ENCODE results near the gene PEPD. TPM values are rescaled to one million over a fixed set of nuclear protein-coding genes. Genes with fewer than 3 reads are reported as not detected.

The PEPD gene
- total and polyA plus RNA-seq, 5 experiments from 2014 or later: 31.6 to 139 (median 117) TPM

DNA sequence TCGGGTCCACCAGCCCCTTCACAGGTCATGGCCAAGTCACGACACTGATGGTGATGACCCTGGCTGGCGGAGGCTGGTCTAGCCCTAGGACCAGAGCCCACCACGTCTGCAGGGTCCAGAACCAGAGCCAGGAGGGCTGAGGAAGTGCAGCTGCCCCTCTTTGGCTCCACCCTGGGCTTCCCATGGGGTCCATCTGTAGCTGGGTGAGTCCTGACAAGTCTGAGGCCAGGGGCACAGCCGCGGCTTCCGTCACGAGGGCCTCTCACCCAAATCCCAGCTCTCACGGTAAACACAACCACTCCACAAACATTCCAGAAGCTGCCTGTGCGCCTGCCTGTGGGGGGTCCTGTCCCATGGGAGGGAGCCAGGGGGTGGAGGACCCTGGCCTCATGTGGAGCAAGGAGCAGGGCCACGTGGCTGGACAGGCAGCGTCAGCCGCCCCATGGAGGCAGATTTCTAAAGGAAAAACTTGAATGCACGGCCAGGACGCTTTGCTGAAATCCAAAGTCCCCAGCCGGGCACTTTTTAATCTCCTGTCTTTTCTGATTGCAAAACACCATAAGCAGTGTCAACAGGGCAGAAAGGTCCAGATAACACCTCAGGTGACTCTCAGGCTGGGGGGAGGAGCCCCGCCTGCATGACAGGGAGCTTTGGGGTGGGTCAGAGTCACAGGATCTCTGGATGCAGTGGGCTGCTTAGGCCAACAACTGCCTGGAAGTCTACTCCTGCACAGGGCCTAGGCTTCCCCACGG lies 118.2 kb downstream of the PEPD start:
- Mint-ChIP-seq H3K36me3 (no peaks in the 10 kb centered on the region), H3K27ac (no peak overlapping the region), H3K9me3 (no peaks in the 10 kb centered on the region), H3K27me3 (no peaks in the 10 kb centered on the region), H3K4me1 (peaks cover 0 to 6% (median 1%) of the 10 kb centered on the region in 4 donors), H3K4me3 (no peak overlapping the region)
- ATAC-seq (no peak), DNase-seq (no peak)
- POLR2A ChIA-PET: no interaction called here

DNA sequence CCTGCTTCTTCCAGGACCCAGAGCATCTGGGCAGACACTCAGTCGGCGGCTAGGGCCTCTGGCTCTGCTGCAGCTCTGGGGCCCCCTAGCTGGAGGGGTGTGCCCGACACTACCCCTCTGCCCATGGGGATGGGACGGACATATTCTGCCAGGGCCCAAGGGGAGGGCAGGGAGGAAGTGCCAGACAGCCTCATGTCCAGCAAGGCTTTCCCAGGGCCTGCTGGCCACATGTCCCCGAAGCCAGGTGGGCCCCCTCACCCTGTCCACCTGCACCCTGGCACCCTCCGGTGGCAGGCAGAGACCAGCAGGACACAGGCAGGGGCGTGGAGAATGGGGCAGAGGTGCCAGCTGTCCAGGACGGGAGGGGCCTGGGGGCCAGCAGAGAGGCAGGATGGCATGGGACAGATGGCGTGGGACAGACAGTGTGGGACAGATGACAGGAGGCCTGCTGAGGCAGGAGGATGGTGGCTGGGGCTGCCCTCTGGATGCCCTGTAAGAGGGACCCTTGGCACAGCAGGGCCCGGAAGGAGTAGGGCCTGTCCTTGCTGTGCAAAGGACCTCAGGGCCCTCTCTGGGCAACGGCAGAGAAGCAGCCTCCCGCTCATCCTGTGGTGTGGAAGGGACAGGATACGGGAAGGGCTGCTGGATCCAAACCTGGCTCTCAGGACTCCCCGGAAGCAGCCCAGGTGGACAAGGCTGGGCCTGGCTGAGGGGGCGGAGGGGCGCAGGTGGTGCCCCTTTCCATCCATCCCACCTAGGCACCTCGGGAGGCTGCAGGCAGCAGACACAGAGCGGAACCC lies 119.0 kb downstream of the PEPD start:
- Mint-ChIP-seq H3K27ac (no peak overlapping the region), H3K4me1 (peaks cover 0 to 6% (median 1%) of the 10 kb centered on the region in 4 donors), H3K9me3 (no peaks in the 10 kb centered on the region), H3K36me3 (no peaks in the 10 kb centered on the region), H3K4me3 (no peak overlapping the region), H3K27me3 (no peaks in the 10 kb centered on the region)
- no peak for DNase-seq
- POLR2A ChIA-PET: no interaction called here
- no peak for ATAC-seq

DNA sequence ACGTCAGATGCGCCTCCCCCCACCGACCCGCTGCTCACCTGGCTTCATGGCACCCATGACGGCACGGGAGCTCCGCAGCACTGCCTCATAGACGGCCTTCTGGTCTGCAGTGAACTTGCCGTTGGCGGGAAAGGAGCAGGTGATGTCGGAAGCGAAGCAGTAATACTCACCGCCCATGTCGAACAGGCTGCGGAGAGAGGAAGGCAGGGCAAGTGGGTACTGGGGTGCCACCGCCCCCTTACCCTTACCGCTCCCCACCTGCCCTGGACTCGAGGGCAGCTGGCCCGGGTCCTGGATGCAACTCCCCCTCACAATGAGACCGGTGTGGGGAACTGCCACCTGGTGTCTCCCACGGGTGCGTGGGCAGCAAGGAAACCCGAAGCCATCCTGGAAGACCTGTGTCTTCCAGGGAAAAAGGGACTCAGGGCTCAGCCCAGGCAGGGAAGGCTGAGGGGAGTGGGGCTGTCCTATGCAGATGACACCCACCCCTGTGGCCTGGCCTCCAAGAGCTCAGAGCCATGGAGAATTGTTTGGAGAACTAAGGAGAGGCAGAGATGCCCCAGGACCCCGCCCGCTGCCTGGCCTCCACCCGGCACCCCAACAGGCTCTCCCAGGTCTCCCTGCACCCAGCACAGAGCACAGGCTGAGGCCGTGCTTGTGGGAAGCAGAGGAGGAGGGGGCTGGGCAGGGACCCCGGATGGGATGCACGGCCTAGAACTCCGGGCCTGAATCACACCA lies 119.7 kb downstream of the PEPD start:
- Mint-ChIP-seq H3K9me3 (no peaks in the 10 kb centered on the region), H3K27me3 (no peaks in the 10 kb centered on the region), H3K4me1 (peaks cover 0 to 6% (median 1%) of the 10 kb centered on the region in 4 donors), H3K27ac (no peak overlapping the region), H3K36me3 (no peaks in the 10 kb centered on the region), H3K4me3 (no peak overlapping the region)
- DNase-seq (no peak), ATAC-seq (no peak)
- POLR2A ChIA-PET: interaction anchor here (0.7 kb wide), 1 partner anchor 90 kb away, joined by 3 read pairs; no protein-coding TSS in a partner anchor

DNA sequence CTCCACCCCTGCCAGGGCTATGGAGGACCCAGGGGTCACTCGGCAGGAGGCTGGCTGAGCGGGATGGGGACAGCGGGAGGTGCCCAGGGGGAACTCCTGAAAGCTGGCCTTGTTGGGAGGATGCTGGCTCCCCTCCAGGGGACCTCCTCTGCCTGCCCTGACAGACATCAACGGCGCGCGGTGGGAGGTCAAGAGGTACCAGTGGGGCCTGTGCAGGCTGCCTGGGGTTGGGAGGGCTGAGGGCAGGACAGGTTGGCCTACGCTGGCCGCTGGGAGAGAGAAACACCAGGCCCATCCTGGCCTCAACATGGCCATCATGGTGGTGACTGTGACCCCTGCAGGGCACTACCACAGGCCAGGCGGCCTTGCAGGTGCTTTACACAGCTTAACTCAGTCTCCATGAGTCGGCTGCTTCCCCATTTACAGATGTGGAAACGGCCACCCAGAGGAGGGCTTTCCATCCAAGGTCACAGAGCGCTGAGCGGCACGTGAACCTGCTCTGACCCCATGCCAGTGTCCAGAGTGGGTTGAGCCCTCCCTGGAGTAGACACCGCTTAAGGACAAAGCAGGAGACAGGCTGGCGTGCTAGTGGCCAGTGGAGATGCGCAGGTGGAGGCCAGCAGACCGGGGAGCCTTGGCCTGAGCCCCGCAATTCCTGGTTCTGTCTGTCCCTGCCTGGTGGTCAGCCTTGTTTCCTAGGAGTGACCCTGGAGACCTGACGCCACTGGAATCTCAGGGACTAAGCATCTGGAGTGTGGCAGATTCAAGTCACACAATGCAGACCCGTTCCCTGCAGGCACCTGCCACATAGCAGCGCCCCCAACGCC lies 120.5 kb downstream of the PEPD start:
- Mint-ChIP-seq H3K4me3 (no peak overlapping the region), H3K36me3 (no peaks in the 10 kb centered on the region)

DNA sequence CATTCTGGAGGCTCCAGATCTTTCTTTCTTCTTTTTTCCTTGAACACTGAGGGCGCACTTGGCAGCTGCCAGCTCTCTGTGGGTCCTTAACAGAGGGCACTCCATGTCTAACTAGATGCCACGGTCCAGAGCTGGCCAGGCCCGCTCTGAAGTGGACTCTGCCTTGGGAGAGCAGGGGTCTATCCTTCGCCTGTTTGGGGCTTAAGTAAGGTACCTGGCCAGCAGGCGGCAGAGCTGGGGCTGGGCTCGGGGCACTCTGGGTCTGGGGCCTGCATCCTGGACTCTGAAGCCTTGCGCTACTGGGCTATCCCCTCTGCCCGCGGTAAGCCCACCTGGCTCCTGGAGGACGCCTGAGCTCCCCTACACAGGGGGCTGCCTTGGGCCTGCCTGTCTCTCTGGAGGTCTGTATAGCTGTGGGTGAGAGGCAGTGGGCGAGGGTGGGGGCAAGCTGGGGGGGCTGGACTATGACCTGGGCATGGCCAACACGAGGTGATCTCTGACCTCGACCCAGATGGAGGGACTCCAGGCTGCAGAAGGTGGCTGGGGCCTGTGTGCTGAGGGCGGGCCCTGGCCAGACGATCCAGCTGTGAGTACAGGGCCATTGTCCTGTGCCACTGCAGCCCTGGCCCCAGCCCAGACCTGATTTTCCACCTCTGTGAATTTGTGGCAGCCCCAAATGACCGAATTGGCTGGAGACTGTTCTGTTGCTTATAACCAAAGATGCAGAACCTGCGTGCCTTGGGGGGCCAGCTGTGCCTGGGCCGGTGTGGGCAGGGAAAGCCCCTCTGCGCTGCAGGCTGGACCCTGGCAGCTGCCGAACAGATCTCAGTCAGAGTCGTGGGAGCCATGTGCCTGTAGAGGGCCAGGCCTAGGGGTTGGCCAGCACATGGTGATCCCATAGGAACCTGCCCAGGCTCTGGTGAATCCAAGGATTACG lies 121.6 kb downstream of the PEPD start:
- H3K4me1 Mint-ChIP-seq: peaks cover 0 to 6% (median 1%) of the 10 kb centered on the region in 4 donors
- DNase-seq (no peak), ATAC-seq (no peak)
- no peaks in the 10 kb centered on the region for H3K9me3 Mint-ChIP-seq
- H3K27ac Mint-ChIP-seq: peak overlapping the region in 1 of 10 donors; percentile 28
- no peaks in the 10 kb centered on the region for H3K36me3 Mint-ChIP-seq
- POLR2A ChIA-PET: interaction anchor here (0.7 kb wide), 1 partner anchor 503 kb away, joined by 3 read pairs; no protein-coding TSS in a partner anchor
- H3K27me3 Mint-ChIP-seq: no peaks in the 10 kb centered on the region
- no peak overlapping the region for H3K4me3 Mint-ChIP-seq

More for the DNA sequence above, 120.5 kb downstream of the PEPD start:
- Mint-ChIP-seq H3K4me1 (peaks cover 0 to 6% (median 1%) of the 10 kb centered on the region in 4 donors), H3K9me3 (no peaks in the 10 kb centered on the region), H3K27me3 (no peaks in the 10 kb centered on the region), H3K27ac (no peak overlapping the region)
- POLR2A ChIA-PET: interaction anchor here (0.7 kb wide), 1 partner anchor 89 kb away, joined by 3 read pairs; no protein-coding TSS in a partner anchor
- DNase-seq (no peak), ATAC-seq (no peak)

DNA sequence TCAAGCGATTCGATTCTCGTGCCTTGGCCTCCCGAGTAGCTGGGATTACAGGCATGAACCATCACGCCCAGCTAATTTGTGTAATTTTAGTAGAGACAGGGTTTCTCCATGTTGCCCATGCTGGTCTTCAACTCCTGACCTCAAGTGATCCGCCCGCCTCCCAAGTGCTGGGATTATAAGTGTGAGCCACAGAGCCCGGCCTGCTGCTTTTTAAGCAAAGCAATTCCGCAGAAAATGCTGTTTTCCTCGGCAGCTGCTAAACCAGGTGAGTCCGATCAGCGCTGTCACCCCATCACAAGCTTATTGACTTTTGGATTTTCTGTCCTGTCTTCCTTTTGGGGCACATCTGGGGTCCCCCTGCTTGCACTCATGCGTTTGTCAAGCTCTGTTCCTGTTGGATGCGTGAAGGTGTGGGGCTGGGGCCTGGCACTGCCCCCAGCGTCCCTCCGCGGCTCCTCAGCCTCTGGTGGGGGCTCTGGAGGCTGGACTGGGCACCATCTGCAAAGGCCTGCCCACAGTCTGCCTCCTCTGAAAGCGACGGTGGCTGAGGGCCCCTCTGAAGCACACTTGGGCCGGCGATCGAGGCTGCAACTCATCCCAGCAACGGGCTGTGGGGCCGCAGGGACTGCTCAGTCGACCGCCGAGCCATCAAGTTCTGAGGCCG lies 122.4 kb downstream of the PEPD start:
- Mint-ChIP-seq H3K36me3 (no peaks in the 10 kb centered on the region), H3K27ac (peak overlapping the region in 1 of 10 donors; percentile 64), H3K27me3 (no peaks in the 10 kb centered on the region), H3K4me1 (peaks cover 0 to 2% (median under 1%) of the 10 kb centered on the region in 4 donors), H3K4me3 (no peak overlapping the region), H3K9me3 (no peaks in the 10 kb centered on the region)
- peak in 1 of 10 donors; percentile 27 for DNase-seq
- POLR2A ChIA-PET: interaction anchor here (0.7 kb wide), 1 partner anchor 502 kb away, joined by 3 read pairs; no protein-coding TSS in a partner anchor
- ATAC-seq: no peak

DNA sequence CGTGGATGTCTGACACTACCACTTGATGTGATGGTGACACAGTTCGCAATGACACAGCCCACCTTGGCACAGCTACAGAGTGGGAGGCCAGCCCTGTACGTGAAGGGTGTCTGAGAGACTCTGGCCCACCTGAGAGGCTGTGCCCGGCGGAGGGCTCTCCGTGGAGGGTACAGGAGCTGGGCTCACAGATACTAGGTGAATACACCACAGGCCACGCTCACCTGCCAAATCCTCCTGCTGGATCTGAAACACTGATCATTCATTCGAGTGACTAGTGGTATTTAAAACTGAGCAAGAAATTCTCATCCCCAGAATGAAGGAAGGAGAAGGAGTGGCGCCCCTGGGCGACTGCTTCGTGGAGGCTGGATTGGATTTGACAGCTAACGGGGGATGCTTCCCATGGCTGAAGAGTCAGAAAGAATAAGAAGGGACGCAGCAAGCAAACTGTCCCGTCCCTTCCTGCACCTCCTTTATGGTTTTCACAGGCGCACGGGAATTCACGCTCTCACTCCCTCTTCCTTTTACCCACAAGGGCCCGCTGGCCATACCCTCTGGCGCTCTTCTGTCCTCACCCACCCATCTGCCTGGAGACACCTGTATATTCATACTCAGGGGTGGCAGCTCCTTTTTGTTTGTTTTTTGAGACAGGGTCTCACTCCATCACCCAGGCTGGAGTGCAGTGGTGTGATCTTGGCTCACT lies 123.1 kb downstream of the PEPD start:
- Mint-ChIP-seq H3K9me3 (no peaks in the 10 kb centered on the region), H3K27me3 (no peaks in the 10 kb centered on the region), H3K4me1 (peaks cover 0 to 4% (median 2%) of the 10 kb centered on the region in 4 donors), H3K27ac (peak overlapping the region in 1 of 10 donors; percentile 64), H3K4me3 (no peak overlapping the region), H3K36me3 (no peaks in the 10 kb centered on the region)
- DNase-seq (no peak), ATAC-seq (no peak)
- POLR2A ChIA-PET: interaction anchor here (1.4 kb wide), 1 partner anchor 24 kb away, joined by 3 read pairs; the partner anchor contains the start of gene CEBPG

DNA sequence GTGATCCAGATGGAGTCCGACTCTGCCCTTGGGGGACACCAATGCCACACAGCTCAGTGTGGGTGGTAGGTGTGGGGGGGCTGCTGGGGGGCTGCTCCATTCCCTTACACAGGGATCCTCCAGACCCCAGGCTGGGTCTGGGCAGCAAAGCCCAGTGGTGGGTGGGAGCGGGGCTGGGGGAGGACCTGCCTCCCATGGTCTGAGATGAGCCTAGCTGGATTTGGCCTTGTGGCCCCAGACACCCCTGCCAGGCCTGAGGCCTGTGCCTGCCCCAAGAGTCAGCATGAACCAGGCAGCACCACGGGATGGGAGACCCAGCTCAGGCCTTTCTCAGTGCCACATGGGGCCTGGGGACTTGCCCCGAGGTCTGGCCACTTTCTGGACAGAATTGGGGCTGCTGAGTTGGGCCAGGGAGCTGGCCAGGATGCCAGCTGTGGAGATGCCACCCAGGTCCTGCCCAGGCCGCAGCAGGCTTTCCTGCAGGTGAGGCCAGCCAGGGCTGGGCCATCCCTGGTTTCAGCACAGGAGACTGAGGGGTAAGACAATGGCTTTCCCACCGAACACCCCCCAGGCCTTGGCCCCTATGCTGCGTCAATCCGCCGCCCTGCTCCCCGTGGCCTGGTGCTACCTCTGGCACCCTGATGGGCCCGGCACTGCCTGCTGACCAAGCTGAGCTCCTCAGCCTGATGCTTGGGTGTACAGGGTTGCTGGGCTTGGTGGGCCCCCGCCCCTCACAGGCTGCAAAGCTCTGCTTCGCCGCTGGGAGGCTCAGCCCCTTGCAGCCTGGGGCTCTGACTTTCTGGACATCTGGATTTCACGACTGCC lies 123.8 kb downstream of the PEPD start:
- DNase-seq: peak in 1 of 10 donors; percentile 49
- ATAC-seq: no peak
- peaks cover 0 to 4% (median 2%) of the 10 kb centered on the region in 4 donors for H3K4me1 Mint-ChIP-seq
- POLR2A ChIA-PET: interaction anchor here (1.4 kb wide), 1 partner anchor 24 kb away, joined by 3 read pairs; the partner anchor contains the start of gene CEBPG
- H3K27me3 Mint-ChIP-seq: no peaks in the 10 kb centered on the region
- no peaks in the 10 kb centered on the region for H3K9me3 Mint-ChIP-seq
- H3K27ac Mint-ChIP-seq: no peak overlapping the region
- no peak overlapping the region for H3K4me3 Mint-ChIP-seq
- no peaks in the 10 kb centered on the region for H3K36me3 Mint-ChIP-seq

DNA sequence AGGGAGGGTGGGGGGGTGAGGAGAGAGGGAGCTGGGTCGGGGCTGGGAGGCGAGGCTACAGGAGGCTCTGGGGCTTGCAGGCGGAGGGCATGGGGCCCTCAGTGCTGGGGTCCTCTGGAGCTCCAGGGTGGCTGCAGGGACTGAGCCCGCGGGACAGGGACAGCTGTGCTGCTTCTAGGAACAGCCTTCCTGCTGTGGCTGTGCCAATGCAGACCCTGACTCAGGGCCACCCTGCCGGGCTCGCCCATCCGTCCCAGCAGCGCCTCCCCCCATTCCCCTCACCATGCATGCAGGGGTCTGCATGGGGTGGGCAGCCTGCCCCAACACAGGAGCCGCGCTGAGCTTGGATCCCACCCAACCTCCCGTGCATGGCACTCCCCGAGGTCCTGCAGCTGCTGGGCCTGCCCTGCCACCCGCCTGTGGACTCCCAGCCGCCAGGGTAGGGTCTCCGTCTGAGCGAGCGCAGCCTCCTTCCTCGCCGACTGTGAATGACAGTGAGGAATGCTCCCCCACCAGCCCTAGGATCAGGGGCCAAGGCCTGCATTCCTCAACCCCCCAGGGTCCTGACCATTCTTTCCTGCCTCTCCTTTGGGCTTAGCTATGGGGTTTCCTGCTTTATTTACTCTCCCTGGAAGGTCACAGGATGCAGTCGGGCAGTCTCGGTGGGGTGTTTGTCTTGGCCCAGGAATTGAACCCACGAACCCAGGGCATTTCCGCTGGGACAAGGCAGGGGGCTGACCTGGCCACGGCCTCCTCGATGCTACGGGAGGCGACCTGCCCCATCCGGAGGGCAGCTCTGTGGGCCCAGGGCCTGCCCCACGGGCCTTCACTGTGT lies 124.7 kb downstream of the PEPD start:
- POLR2A ChIA-PET: interaction anchor here (1.4 kb wide), 1 partner anchor 23 kb away, joined by 3 read pairs; the partner anchor contains the start of gene CEBPG
- DNase-seq (peak in 1 of 10 donors; percentile 54), ATAC-seq (no peak)
- no peak overlapping the region for H3K4me3 Mint-ChIP-seq
- H3K27me3 Mint-ChIP-seq: no peaks in the 10 kb centered on the region
- no peaks in the 10 kb centered on the region for H3K9me3 Mint-ChIP-seq
- peaks cover 0 to 4% (median 2%) of the 10 kb centered on the region in 4 donors for H3K4me1 Mint-ChIP-seq
- H3K27ac Mint-ChIP-seq: no peak overlapping the region
- H3K36me3 Mint-ChIP-seq: no peaks in the 10 kb centered on the region
